ENCODE measurements around the gene GNAQ. TPM values are rescaled to one million over a fixed set of nuclear protein-coding genes. Genes with fewer than 3 reads are reported as not detected.
A peak's percentile ranks its signal among the peaks of the same experiment; 100 is the strongest.

The GNAQ gene
- total RNA-seq, 1 experiment from 2014 or later: 29.2 TPM

DNA sequence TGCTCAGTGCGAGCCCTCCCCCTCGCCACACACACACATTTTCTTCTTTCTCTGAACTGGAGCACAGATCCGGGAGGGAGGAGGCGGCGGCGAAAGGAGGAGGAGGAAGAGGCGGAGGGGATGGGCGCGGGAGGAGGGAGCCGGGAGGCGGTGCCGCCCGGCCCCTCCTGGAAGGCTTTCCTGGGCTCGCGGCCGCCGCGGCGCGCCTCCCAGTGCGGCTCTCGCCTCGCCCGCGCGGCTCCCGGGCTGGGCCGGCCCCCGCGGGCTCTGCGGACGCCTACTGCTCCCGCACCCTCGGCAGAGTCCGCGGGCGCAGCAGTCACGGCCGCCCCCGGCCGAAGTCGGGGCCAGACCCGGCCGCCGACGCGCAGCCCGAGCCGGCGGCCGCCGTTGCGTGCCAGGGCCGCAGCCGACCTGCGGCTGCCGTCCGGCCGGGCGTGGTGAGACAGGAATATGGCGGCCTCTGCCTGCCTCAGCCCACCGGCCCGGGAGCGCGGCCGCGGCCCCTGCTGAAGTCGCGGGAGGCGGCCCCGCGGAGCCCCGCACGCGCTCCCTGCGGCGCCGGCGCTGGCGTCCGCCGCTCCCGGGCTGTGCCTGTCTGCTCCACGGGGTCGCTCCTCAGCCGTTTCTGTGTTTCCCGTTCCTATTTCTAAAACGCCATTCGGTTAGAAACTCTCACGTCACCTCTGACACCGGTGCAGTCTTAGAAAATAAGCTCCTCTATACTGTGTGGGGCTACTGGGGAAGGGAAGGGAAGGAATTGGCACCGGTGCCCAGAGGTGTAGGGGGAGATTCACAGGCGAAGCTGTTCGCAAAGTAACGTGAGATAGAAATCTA lies 500 bp upstream of the GNAQ start:
- DNase-seq (ENCODE audit: low read depth): peak; percentile 92

DNA sequence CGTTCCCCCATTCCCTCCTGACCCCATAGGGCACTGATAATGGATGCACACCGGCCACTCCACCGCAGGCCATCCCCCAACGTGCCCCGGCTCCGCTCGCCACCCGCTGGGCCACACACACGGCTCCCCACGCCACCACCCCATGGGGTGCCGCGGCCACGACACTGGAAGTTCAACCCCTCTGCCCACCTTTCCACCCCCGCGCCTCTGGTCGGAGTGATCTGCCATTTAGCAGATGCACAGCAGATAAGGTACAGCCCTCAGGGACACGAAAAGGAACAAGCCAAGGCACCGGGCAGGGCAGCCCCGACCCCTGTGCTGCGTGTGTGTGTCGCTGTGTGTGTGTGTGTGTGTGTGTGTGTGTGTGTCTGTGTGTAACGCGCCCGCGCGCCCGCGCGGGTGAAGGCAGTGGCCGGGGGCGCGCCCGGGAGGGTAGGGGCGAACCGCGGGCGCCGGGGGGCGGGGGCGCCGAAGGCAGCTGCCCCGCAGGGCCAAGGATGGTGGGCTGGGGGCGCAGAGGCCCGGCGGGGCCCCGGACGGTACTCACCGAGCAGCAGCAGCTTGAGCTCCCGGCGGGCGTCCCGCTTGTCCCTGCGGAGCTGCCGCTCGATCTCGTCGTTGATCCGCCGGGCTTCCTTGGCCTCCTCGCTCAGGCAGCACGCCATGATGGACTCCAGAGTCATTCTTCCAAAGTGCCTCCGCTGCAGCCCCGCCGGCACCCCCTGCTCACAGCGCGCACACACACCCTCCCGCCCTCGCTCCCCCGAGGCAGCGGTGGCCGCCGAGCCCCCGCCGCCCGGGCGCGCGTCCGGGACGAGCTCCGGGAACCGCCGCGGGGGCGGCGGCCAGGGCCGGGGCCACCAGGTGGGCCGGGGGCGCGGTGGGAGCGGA lies 813 bp downstream of the GNAQ start:
- DNase-seq (ENCODE audit: low read depth): peak; percentile 58

DNA sequence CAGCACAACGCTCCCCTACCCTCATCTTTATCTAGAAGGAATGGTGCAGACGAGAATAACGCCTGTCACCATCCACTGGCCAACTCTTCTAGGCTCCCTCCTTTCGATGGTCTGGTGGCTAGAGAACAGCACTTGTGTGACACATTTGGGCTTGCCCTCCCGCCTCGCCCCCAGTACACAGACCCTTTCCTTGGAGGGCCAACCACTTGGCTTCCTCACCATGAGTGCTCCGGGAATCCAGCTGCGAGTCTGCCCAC lies 1.4 kb downstream of the GNAQ start:
- peak; percentile 21 for DNase-seq (ENCODE audit: low read depth)

- no peak for DNase-seq (ENCODE audit: low read depth)
Measured at GRCh38 chr9:78029551-78030295, 1.9 kb downstream of the GNAQ start.

DNA sequence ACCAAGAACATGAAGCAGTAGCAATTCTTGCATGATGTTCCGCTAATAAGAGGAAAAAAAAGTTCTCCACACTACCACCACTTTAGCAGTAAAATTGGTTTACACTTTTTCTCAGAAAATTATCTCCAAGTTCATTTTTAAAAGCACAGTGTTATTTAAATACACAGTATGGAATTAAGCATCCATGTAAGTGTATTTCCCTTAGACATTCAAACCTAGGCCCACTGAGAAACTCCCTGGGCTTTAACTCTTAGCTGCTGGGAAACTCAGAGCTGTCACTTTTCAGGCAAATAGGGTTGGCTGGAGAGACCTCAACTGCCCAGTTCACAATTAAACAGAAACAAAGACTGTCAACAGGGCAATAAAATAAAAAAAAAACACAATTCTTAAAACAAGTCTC lies 2.7 kb downstream of the GNAQ start:
- no peak for DNase-seq (ENCODE audit: low read depth)

DNA sequence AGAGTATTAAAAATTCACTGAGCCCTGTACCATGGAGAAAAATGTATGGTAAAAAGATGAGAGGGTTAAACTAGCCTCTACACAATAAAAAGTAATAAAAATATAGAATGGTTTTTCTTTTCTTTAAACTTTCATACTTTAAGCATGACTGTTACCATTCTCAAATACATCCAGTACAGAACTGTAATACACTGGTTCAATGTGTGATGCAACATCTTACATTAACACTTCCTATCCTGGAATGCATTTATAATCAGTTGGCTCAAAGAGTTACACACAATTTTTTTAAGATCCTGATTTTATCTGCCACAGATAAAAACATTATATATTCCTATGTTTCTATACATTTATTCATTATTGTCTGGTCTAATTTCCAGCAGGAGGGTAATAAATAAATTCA lies 4.7 kb downstream of the GNAQ start:
- peak; percentile 32 for DNase-seq (ENCODE audit: low read depth)

DNA sequence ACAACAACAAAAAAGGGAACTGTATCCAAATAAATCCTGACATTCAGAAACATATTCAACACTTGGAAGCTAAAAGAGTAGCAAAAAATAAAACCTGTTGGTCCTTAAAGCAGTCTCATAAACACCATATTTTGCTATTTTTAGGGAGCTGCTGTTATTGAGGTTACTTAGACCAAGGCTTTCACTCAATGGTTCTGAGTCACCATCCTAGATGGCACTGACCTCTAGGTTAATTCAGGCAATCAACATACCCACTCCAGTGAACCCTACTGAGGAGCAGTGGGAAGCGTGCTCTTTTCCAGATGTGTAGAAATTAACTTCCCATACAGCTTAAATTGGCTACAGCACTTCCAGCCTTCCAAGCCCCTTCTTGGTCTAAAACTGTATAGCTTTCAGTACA lies 5.2 kb downstream of the GNAQ start:
- peak; percentile 59 for DNase-seq (ENCODE audit: low read depth)

DNA sequence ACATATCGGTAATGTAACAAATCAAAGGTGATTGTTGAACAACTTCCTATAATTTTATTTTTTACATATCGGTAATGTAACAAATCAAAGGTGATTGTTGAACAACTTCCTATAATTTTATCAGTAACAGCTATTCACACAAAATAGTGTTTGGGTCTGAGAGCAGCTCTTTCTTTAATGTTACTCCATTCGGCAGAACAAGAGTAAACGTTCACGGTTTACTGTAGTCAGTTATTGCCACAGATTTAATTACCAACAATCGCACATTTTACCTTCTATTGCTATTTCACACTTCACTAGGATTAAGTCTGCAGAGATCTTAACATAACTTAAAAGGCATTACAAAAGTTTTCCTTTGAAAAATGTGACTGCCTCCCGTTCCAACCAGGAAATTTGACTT lies 6.4 kb downstream of the GNAQ start:
- DNase-seq (ENCODE audit: low read depth): no peak

GRCh38 chr9:78023003-78023741 lies 8.4 kb downstream of the GNAQ start:
- peak; percentile 57 for DNase-seq (ENCODE audit: low read depth)

DNA sequence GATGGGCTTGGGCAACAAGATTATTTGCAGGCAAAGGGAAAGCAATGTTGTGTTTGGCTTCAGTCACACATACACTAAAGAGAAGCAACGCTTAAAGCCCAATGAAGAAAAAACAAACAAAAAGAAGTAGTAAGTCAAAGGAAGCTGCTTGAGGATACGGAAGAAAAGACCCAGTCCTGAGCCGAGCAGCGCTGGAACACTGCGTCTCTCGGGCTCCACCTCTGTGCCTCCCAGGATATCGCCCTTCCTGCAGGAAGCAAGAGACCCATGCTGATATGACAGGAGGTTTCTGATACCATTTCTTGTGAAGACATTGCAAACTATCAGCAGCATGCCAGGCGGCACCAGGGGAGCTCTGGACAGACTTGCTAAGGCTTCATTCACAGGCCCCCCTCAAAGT lies 9.9 kb downstream of the GNAQ start:
- no peak for DNase-seq (ENCODE audit: low read depth)

GRCh38 chr9:78017190-78017693 lies 14.4 kb downstream of the GNAQ start:
- no peak for DNase-seq (ENCODE audit: low read depth)

DNA sequence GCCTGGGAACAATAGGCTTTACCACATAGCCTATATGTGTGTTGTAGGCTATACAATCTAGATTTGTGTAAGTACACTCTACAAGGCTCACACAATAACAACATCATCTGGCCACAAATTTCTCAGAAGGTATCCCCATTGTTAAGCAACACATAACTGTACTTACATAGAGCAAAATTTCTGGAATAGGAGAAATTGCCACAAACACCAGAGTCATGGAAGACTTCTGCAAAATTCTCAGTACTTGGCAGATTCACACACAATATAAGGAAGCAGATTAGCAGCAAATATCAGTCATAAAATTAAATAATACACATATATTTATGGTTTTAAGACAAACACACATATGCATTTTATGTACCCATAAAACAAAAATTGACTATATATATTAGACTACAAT lies 16.4 kb downstream of the GNAQ start:
- DNase-seq (ENCODE audit: low read depth): no peak

DNA sequence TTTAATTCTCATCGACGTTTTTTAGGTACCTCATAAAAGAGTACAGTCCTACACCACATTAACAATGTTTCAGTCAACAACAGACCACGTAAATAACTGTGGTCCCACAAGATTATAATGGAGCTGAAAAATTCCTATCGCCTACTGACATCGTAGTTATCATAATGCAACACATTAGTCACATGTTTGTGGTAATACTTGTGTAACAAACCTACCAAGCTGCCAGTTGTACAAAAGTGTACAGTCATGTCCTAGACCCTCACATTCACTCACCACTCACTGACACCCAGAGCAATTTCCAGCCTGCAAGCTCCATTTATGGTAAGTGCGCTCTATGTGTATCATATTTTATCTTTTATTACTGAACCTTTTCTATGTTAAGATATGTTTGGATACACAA lies 16.8 kb downstream of the GNAQ start:
- DNase-seq (ENCODE audit: low read depth): peak; percentile 43

- DNase-seq (ENCODE audit: low read depth): no peak
Measured at GRCh38 chr9:78013934-78014333, 17.7 kb downstream of the GNAQ start.

GRCh38 chr9:78011049-78011448 lies 20.6 kb downstream of the GNAQ start:
- DNase-seq (ENCODE audit: low read depth): no peak

GRCh38 chr9:78010445-78010844 lies 21.2 kb downstream of the GNAQ start:
- DNase-seq (ENCODE audit: low read depth): no peak

GRCh38 chr9:78009186-78009585 lies 22.4 kb downstream of the GNAQ start:
- DNase-seq (ENCODE audit: low read depth): no peak

GRCh38 chr9:78006734-78007133 lies 24.9 kb downstream of the GNAQ start:
- no peak for DNase-seq (ENCODE audit: low read depth)

GRCh38 chr9:78005231-78006002 lies 26.2 kb downstream of the GNAQ start:
- no peak for DNase-seq (ENCODE audit: low read depth)

DNA sequence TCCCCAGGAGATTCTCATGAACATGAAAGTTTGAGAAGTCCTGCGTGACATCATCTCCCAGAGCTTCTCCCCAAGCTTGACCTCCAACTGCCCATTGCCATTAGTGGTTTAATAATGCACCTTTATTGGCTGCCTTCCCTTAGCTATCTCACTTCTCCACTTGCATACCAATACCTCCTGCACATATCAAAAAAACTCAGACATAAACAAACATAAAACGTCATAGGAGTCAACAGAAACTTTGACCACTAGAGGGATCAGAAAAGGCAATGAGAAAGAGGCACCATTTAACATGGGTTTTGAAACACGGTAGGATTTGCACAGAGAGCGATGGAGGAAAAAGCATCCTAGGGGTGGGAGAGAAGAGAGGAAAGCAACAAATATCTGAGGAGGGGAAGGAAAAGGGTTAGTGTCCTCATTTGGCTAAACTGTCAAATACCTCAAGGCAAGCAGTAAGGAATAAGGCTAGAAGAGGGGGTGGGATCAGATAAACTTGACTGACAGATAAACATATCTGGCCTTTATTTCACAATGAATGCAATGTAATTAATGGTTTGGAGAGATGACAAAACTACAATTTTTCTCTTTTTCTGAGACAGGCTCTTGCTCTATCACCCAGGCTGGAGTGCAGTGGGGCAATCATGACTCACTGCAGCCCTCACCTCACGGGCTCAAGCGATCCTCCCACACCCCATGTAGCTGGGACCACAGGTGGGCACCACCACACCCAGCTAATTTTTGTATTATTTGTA lies 27.0 kb downstream of the GNAQ start:
- DNase-seq (ENCODE audit: low read depth): no peak

Data from LHCN-M2 (cell line).